Mucosa of gallbladder (tissue), 1 donor: ENCODE data around the gene EPG5. TPM values are rescaled to one million over a fixed set of nuclear protein-coding genes. Genes with fewer than 3 reads are reported as not detected.

Experiments
- DNase-seq: peaks from one replicate; pipeline ENCODE4 v3.0.0-alpha.2; 2020; ENCODE audit warnings: low spot score
- total RNA-seq: library from RNA; stranded (reverse); gene quantifications from one replicate; pipeline ENCODE4 v1.2.1, GENCODE V29; 2021
- donor health status: DM: no; HTN: no; CAD: no.

The EPG5 gene
- total RNA-seq, 1 donor from 2014 or later: 25.7 TPM

GRCh38 chr18:45913276-45913675 is 53.9 kb downstream of the EPG5 start:
- DNase-seq: no peak

GRCh38 chr18:45910405-45911023 is 56.6 kb downstream of the EPG5 start:
- DNase-seq: peak; percentile 31

GRCh38 chr18:45901654-45902210 is 65.4 kb downstream of the EPG5 start:
- DNase-seq: no peak

- DNase-seq: no peak
Observed at GRCh38 chr18:45900623-45901022, 66.5 kb downstream of the EPG5 start.

GRCh38 chr18:45896991-45897390 is 70.1 kb downstream of the EPG5 start:
- no peak for DNase-seq

- DNase-seq: no peak
Observed at GRCh38 chr18:45896452-45896851, 70.7 kb downstream of the EPG5 start.

GRCh38 chr18:45895339-45895738 is 71.8 kb downstream of the EPG5 start:
- DNase-seq: no peak

GRCh38 chr18:45894818-45895217 is 72.3 kb downstream of the EPG5 start:
- DNase-seq: no peak

GRCh38 chr18:45891806-45892205 is 75.3 kb downstream of the EPG5 start:
- no peak for DNase-seq

GRCh38 chr18:45890606-45891005 is 76.5 kb downstream of the EPG5 start:
- DNase-seq: no peak

GRCh38 chr18:45889419-45890064 is 77.6 kb downstream of the EPG5 start:
- DNase-seq: no peak

GRCh38 chr18:45887585-45887984 is 79.5 kb downstream of the EPG5 start:
- no peak for DNase-seq

GRCh38 chr18:45880876-45881558 is 86.1 kb downstream of the EPG5 start:
- DNase-seq: no peak

GRCh38 chr18:45879681-45880655 is 87.2 kb downstream of the EPG5 start:
- peak; percentile 65 for DNase-seq

GRCh38 chr18:45877403-45877802 is 89.7 kb downstream of the EPG5 start:
- DNase-seq: no peak

- no peak for DNase-seq
Observed at GRCh38 chr18:45876161-45876560, 91.0 kb downstream of the EPG5 start.

- no peak for DNase-seq
Observed at GRCh38 chr18:45874491-45875184, 92.5 kb downstream of the EPG5 start.

- DNase-seq: no peak
Observed at GRCh38 chr18:45871431-45872084, 95.6 kb downstream of the EPG5 start.

- DNase-seq: no peak
Observed at GRCh38 chr18:45870419-45870818, 96.7 kb downstream of the EPG5 start.

GRCh38 chr18:45865466-45865865 is 101.7 kb downstream of the EPG5 start:
- no peak for DNase-seq
